ENCODE data around the gene GALR3.
A peak's percentile ranks its signal among the peaks of the same experiment; 100 is the strongest.

The GALR3 gene

GRCh38 chr22:37803639-37804351 is 19.4 kb upstream of the GALR3 start:
- DNase-seq (ENCODE audit: low spot score), result no peak

GRCh38 chr22:37804352-37804880 is 18.8 kb upstream of the GALR3 start:
- no peak for DNase-seq (ENCODE audit: low spot score)

- peak; percentile 61 for DNase-seq (ENCODE audit: low spot score)
Measured at GRCh38 chr22:37804881-37805809, 18.0 kb upstream of the GALR3 start.

GRCh38 chr22:37805810-37806277 is 17.3 kb upstream of the GALR3 start:
- DNase-seq (ENCODE audit: low spot score), result no peak

- no peak for DNase-seq (ENCODE audit: low spot score)
Measured at GRCh38 chr22:37806409-37807333, 16.5 kb upstream of the GALR3 start.

GRCh38 chr22:37807410-37808293 is 15.5 kb upstream of the GALR3 start, which contains the start of gene GCAT:
Gene GCAT (plus strand): TSS chr22:37807934. CDS start chr22:37807968, 34 bp downstream.
- peak; percentile 100 for DNase-seq (ENCODE audit: low spot score)

- DNase-seq (ENCODE audit: low spot score), result no peak
Measured at GRCh38 chr22:37808294-37808657, 14.9 kb upstream of the GALR3 start.

- DNase-seq (ENCODE audit: low spot score), result no peak
Measured at GRCh38 chr22:37809672-37810333, 13.4 kb upstream of the GALR3 start.

- DNase-seq (ENCODE audit: low spot score), result no peak
Measured at GRCh38 chr22:37811867-37812266, 11.3 kb upstream of the GALR3 start.

GRCh38 chr22:37812869-37813678 is 10.1 kb upstream of the GALR3 start:
- no peak for DNase-seq (ENCODE audit: low spot score)

GRCh38 chr22:37815593-37815992 is 7.6 kb upstream of the GALR3 start:
- no peak for DNase-seq (ENCODE audit: low spot score)

- no peak for DNase-seq (ENCODE audit: low spot score)
Measured at GRCh38 chr22:37816543-37817180, 6.5 kb upstream of the GALR3 start.

GRCh38 chr22:37817705-37818408 is 5.3 kb upstream of the GALR3 start:
- peak; percentile 96 for DNase-seq (ENCODE audit: low spot score)

GRCh38 chr22:37818409-37819104 is 4.6 kb upstream of the GALR3 start:
- DNase-seq (ENCODE audit: low spot score), result no peak

GRCh38 chr22:37819105-37819433 is 4.1 kb upstream of the GALR3 start:
- no peak for DNase-seq (ENCODE audit: low spot score)

GRCh38 chr22:37820350-37820749 is 2.8 kb upstream of the GALR3 start:
- no peak for DNase-seq (ENCODE audit: low spot score)

- no peak for DNase-seq (ENCODE audit: low spot score)
Measured at GRCh38 chr22:37822079-37822833, 926 bp upstream of the GALR3 start.
